Measurements from ENCODE around the gene PIK3IP1. TPM values are rescaled to one million over a fixed set of nuclear protein-coding genes. Genes with fewer than 3 reads are reported as not detected.

PIK3IP1 gene
- total and polyA plus RNA-seq, 2 donors (not counting 3 experiments of a cell fraction or from before 2014, with no cell fraction given): 7.7 to 13.2 TPM

DNA sequence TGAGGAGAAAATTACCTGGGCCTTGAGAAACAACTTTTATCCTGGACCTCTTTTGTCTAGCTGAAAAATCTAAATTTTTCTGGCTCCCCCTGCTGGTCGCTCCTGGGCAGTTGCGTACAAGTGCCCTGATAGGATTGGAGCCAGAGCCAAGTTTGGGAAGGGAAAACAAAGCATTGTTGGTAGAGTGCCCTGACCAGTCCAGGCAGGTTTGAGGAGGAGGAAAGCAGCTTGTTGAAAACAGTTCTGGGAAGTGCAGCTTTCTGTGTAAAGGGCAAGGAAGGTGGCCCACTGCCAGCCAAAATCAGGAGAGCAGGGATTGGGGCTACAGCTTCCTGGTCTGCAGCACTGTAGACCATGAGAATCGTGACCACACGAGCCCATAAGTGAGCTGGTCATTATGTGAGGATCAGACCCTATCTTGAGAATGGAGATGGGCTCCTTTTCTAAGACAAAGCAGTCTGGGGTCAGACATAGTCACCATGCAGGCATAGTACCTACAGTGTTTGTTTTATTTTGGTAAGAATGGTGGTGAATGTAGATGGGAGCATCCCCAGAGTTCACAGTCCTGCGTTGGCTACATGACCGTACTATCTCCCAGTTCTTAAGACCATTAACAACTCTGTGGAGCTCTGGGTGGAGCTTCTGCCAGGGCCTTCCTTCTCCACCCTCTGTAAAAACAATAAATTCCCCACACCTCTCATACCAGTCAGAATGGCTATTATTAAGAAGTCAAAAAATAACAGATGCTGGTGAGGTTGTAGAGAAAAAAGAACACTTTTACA lies 21.3 kb upstream of the PIK3IP1 start:
- H3K9me3 ChIP-seq (replicated peaks; ENCODE audit: control insufficient read depth, insufficient read depth, low read length): no peaks in the 10 kb centered on the region
- intact Hi-C loops (cut with micrococcal nuclease): loop anchor here (1.0 to 2.0 kb wide), 2 partner anchors 21 to 115 kb away; partner anchors contain the start of gene PIK3IP1
- dilution Hi-C loops (cut with MboI; ENCODE audit: extremely low pct_ligation_motif_present, low sequenced_read_pairs): no loop called here
- H2AFZ ChIP-seq (ENCODE audit: low read depth, low read length): peak overlapping the region; percentile 65
- no peaks in the 10 kb centered on the region for H4K20me1 ChIP-seq (replicated peaks; ENCODE audit: control insufficient read depth, extremely low read depth, insufficient read depth, low read length)
- no peak for TF ChIP-seq MYC (IDR thresholded peaks at IDR 0.05; ENCODE audit: low read depth, low read length)
- TF ChIP-seq, protein P1, sequence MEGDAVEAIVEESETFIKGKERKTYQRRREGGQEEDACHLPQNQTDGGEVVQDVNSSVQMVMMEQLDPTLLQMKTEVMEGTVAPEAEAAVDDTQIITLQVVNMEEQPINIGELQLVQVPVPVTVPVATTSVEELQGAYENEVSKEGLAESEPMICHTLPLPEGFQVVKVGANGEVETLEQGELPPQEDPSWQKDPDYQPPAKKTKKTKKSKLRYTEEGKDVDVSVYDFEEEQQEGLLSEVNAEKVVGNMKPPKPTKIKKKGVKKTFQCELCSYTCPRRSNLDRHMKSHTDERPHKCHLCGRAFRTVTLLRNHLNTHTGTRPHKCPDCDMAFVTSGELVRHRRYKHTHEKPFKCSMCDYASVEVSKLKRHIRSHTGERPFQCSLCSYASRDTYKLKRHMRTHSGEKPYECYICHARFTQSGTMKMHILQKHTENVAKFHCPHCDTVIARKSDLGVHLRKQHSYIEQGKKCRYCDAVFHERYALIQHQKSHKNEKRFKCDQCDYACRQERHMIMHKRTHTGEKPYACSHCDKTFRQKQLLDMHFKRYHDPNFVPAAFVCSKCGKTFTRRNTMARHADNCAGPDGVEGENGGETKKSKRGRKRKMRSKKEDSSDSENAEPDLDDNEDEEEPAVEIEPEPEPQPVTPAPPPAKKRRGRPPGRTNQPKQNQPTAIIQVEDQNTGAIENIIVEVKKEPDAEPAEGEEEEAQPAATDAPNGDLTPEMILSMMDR (IDR thresholded peaks at IDR 0.05; ENCODE audit: extremely low read depth in 1 of 2, insufficient read depth in 1 of 2, low read depth in 1 of 2, low read length in 2 of 2): peak; percentile 84 to 86
- FAIRE-seq: peak; percentile 86
- ChIA-PET CTCF (interaction anchor here (0.6 to 2.7 kb wide), 32 partner anchors 8 to 205 kb away, joined by 3 to 79 read pairs (median 6); partner anchors contain the start of genes LIMK2, PATZ1, PIK3IP1 and SELENOM), POLR2A (interaction anchor here (1.3 kb wide), 1 partner anchor 21 kb away, joined by 6 read pairs; the partner anchor contains the start of gene PIK3IP1)
- peaks cover 2% of the 10 kb centered on the region for H3K4me1 ChIP-seq (ENCODE audit: control insufficient read depth, extremely low read depth, insufficient read depth, low read length)
- no peaks in the 10 kb centered on the region for H3K79me2 ChIP-seq (ENCODE audit: control insufficient read depth, insufficient read depth, low read length)
- peak; percentile 88 for DNase-seq (ENCODE audit: low read depth, low spot score)
- no peak overlapping the region for H3K9ac ChIP-seq (replicated peaks; ENCODE audit: extremely low read depth, insufficient read depth, low read length)
- no peak overlapping the region for H3K4me3 ChIP-seq (replicated peaks in 1 of 3; ENCODE audit: insufficient read depth in 1 of 3, low read depth in 1 of 3, low read length in 3 of 3)
- no peaks in the 10 kb centered on the region for H3K9me1 ChIP-seq (replicated peaks; ENCODE audit: control insufficient read depth, extremely low read depth, insufficient read depth, low read length)
- no peaks in the 10 kb centered on the region for H3K36me3 ChIP-seq (ENCODE audit: control insufficient read depth in 2 of 2, extremely low read depth in 1 of 2, insufficient read depth in 2 of 2, low read length in 2 of 2)
- no peak overlapping the region for H3K27ac ChIP-seq (ENCODE audit: insufficient read depth, low read depth, low read length)
- BruUV-seq (replicated peaks): no TSS peak
- no peaks in the 10 kb centered on the region for H3K27me3 ChIP-seq (ENCODE audit: control insufficient read depth in 2 of 2, insufficient read depth in 2 of 2, low read length in 2 of 2)
- no peak overlapping the region for H3K4me2 ChIP-seq (ENCODE audit: insufficient read depth, low read length)

- Histone ChIP-seq H2AFZ (ENCODE audit: low read depth, low read length) (no peak overlapping the region), H3K4me2 (ENCODE audit: insufficient read depth, low read length) (no peak overlapping the region), H3K27ac (ENCODE audit: insufficient read depth, low read depth, low read length) (no peak overlapping the region), H3K9me1 (replicated peaks; ENCODE audit: control insufficient read depth, extremely low read depth, insufficient read depth, low read length) (no peaks in the 10 kb centered on the region), H3K4me3 (replicated peaks in 1 of 3; ENCODE audit: insufficient read depth in 1 of 3, low read depth in 1 of 3, low read length in 3 of 3) (no peak overlapping the region), H3K4me1 (ENCODE audit: control insufficient read depth, extremely low read depth, insufficient read depth, low read length) (no peaks in the 10 kb centered on the region), H3K9ac (replicated peaks; ENCODE audit: extremely low read depth, insufficient read depth, low read length) (no peak overlapping the region), H4K20me1 (replicated peaks; ENCODE audit: control insufficient read depth, extremely low read depth, insufficient read depth, low read length) (no peaks in the 10 kb centered on the region), H3K36me3 (ENCODE audit: control insufficient read depth in 2 of 2, extremely low read depth in 1 of 2, insufficient read depth in 2 of 2, low read length in 2 of 2) (no peaks in the 10 kb centered on the region), H3K79me2 (ENCODE audit: control insufficient read depth, insufficient read depth, low read length) (no peaks in the 10 kb centered on the region), H3K9me3 (replicated peaks; ENCODE audit: control insufficient read depth, insufficient read depth, low read length) (no peaks in the 10 kb centered on the region), H3K27me3 (ENCODE audit: control insufficient read depth in 2 of 2, insufficient read depth in 2 of 2, low read length in 2 of 2) (peaks cover 0 to 1% of the 10 kb centered on the region in 2 experiments)
- CTCF ChIA-PET: interaction anchor here (1.0 kb wide), 1 partner anchor 35 kb away, joined by 4 read pairs; no protein-coding TSS in a partner anchor
- DNase-seq (ENCODE audit: low read depth, low spot score): no peak
- POLR2A ChIA-PET: no interaction called here
- no peak for FAIRE-seq
- TF ChIP-seq, protein P1 (IDR thresholded peaks at IDR 0.05; ENCODE audit: extremely low read depth in 1 of 2, insufficient read depth in 1 of 2, low read depth in 1 of 2, low read length in 2 of 2): no peak
- TF ChIP-seq FOS (IDR thresholded peaks at IDR 0.05; ENCODE audit: borderline replicate concordance, insufficient read depth, low read length) (no peak), GATA2 (IDR thresholded peaks at IDR 0.05; ENCODE audit: insufficient read depth, insufficient read length, low read depth, low read length) (no peak), JUN (IDR thresholded peaks at IDR 0.05; ENCODE audit: borderline replicate concordance, insufficient read depth, insufficient read length, low read depth) (no peak), POLR2A (IDR thresholded peaks at IDR 0.05; ENCODE audit: low read depth, low read length) (no peak), MYC (IDR thresholded peaks at IDR 0.05; ENCODE audit: low read depth, low read length) (no peak), POLR2AphosphoS5 (IDR thresholded peaks at IDR 0.05; ENCODE audit: insufficient read depth, low read depth, low read length) (no peak), EZH2 (IDR thresholded peaks at IDR 0.05; ENCODE audit: borderline replicate concordance, low read depth, low read length, severe bottlenecking) (no peak)
- TF ChIP-seq, protein P2, sequence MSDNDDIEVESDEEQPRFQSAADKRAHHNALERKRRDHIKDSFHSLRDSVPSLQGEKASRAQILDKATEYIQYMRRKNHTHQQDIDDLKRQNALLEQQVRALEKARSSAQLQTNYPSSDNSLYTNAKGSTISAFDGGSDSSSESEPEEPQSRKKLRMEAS (IDR thresholded peaks at IDR 0.05; ENCODE audit: insufficient read depth, insufficient read length): no peak
- dilution Hi-C loops (cut with MboI; ENCODE audit: extremely low pct_ligation_motif_present, low sequenced_read_pairs): no loop called here
- intact Hi-C loops (cut with micrococcal nuclease): no loop called here
- no TSS peak for BruUV-seq (replicated peaks)
Measured at GRCh38 chr22:31308181-31308580, 15.9 kb upstream of the PIK3IP1 start.
